HCEC 1CT (cell line): Measurements from ENCODE around the gene FEM1A.
"Not testable (repeated sequence)": the region's sequence is repeated elsewhere in the genome, so short reads cannot be mapped to it uniquely, and the experiment has no call there.

ENCODE experiments used
- DNase-seq: peaks from one replicate; pipeline ENCODE4 v3.0.0-alpha.2; 2017

The FEM1A gene

GRCh38 chr19:4791183-4792018 lies at the start of gene FEM1A:
Gene FEM1A (plus strand): TSS chr19:4791734. CDS start chr19:4791855, 121 bp downstream.
- DNase-seq: peak; percentile 100

- DNase-seq: no peak
Measured at GRCh38 chr19:4742723-4743646, 48.5 kb upstream of the FEM1A start.

DNA sequence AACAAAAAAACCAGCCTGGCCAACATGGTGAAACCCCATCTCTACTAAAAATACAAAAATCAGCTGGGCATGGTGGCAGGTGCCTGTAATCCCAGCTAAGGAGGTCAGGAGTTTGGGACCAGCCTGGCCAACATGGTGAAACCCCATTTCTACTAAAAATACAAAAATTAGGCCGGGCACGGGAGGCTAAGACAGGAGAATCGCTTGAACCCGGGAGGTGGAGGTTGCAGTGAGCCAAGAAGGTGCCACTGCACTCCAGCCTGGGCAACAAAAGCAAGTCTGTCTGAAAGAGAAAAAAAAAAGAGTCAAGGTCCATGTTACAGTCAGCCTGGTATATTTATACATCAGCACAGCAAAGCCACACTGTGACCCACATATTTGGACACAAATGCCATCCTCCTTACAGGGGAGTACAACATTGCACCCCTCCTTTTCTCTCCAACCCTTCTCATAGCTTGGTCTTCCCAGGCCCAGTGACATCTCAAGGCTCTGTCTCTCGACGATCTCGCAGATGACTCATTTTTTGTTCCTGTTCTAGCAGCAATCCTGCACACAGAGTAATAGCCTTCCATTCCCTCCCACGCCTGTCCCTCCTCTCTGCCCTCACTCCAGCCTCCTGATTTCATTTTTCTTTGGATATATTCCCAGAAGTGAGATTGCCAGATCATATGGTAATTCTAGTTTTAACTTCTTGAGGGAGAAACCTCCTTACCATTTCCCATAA lies 46.9 kb upstream of the FEM1A start:
- DNase-seq: peak; percentile 92

DNA sequence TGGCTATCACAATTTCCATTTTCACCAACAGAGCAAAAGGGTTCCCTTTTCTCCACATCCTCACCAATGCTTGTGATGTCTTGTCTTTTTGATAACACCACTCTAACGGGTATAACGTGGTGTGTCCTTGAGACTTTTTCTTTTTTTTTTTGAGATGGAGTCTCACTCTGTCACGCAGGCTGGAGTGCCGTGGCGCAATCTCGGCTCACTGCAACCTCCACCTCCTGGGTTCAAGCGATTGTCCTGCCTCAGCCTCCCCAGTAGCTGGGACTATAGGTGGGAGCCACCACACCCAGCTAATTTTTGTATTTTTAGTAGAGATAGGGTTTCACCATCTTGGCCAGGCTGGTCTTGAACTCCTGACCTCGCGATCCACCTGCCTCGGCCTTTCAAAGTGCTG lies 46.4 kb upstream of the FEM1A start:
- not testable (repeated sequence) for DNase-seq

- DNase-seq: no peak
Measured at GRCh38 chr19:4745986-4746385, 45.5 kb upstream of the FEM1A start.

- no peak for DNase-seq
Measured at GRCh38 chr19:4748185-4748584, 43.3 kb upstream of the FEM1A start.

- no peak for DNase-seq
Measured at GRCh38 chr19:4748589-4748988, 42.9 kb upstream of the FEM1A start.

GRCh38 chr19:4749870-4750590 lies 41.5 kb upstream of the FEM1A start:
- DNase-seq: no peak

DNA sequence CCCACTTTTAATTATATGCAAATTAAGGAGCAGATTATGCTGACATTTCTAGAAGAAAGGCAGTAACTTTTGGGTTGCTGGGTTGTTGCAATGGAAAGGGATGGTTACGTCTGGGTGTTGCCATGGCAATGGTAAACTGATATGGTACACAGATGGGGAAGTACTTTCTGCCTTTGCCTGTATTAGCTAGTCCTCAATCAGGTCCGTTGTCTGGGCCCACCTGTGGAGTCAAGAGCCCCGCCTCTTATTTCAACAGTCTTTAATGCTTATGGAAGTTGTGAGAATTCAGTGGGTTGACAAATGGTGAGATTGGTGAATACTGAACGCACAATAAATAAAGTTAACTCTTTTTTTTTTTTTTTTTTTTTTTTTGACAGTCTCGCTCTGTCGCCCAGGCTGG lies 37.3 kb upstream of the FEM1A start:
- no peak for DNase-seq

- DNase-seq: no peak
Measured at GRCh38 chr19:4755459-4755858, 36.1 kb upstream of the FEM1A start.

- no peak for DNase-seq
Measured at GRCh38 chr19:4758082-4758481, 33.5 kb upstream of the FEM1A start.

GRCh38 chr19:4758659-4759058 lies 32.9 kb upstream of the FEM1A start:
- DNase-seq: no peak

DNA sequence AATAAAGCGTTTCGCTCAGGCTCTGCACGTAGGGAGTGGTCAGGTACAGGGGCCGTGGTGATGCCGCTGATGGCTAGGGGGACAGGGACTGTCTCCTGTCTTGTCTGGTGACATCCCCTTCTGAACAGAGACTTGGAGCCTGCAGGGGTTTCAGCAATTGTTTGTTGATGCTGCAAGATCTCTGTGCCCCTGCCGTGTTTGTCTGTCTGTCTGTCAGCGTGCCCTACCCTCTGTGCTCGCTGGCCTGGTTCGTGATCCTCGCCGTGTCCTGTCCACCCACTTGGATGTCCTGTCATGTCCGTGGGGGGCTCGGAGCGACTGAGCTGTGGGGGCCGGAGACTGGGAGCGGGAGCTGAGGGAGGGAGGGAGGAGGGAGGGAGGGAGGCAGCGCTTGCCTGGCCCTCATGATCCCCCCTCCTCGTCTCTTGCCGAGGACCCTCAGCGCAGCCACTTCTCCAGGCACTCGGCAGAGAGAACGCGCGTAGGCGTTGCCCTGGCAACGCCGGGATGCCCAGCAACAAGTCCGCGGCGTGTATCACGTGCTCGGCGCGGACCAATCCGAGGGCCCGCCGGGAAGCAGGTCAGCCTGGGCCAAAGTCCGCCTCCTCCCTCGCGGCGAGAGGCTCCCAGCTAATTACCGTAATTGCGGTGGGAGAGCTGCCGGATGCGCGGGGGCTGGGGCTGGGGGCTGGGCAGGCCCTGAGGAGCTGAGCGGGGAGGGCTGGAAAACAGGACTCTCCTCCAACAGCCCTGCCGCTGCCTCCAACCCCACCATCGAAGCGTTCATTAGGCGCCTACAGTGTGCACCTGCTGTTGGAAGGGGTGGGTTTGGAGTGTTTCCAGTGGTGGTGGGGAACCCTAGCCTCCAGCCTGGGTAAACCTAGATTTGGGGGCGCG lies 31.9 kb upstream of the FEM1A start:
- DNase-seq: peak; percentile 77

- no peak for DNase-seq
Measured at GRCh38 chr19:4760285-4760650, 31.3 kb upstream of the FEM1A start.

DNA sequence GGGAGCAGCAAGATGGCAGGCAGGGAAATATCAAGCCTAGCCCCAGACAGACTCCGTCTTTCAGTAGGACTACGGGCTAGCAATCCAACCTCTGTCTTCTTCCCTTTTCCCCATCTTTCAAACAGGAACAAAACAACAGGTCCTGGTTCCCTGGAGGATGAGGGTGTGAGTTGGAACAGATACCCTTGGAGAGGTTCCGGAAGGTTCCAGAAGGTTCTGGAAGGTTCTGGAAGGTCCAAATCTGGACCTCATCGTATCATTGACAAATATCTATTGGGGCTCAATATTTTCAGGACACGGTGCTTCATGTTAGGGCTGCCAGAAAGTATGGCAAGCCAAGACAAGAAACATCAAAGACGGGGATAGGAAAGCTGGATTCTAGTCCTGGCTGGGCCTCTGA lies 28.5 kb upstream of the FEM1A start:
- no peak for DNase-seq

GRCh38 chr19:4764393-4764660 lies 27.2 kb upstream of the FEM1A start:
- no peak for DNase-seq

GRCh38 chr19:4768934-4769777 lies 22.4 kb upstream of the FEM1A start:
- peak; percentile 27 for DNase-seq

DNA sequence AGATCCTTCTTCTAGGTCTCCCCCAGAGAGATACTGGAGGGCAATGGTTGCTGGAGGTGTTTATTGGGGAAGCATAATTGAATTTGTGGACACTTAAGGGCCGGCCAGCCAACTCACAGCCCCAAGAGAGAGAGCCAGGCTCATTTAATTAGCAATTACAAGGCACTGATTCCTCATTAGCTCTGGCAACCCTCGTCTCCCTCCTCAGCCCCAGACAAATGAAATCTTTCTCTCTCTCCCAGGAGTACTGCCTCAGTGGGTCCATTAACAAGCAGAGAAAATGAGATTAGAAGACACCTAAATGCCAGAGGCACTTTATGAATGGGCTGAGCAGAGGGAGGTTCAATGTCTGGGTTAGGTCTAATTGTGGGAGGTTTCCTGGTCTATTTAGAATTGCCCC lies 19.0 kb upstream of the FEM1A start:
- no peak for DNase-seq

- no peak for DNase-seq
Measured at GRCh38 chr19:4773047-4773640, 18.4 kb upstream of the FEM1A start.

DNA sequence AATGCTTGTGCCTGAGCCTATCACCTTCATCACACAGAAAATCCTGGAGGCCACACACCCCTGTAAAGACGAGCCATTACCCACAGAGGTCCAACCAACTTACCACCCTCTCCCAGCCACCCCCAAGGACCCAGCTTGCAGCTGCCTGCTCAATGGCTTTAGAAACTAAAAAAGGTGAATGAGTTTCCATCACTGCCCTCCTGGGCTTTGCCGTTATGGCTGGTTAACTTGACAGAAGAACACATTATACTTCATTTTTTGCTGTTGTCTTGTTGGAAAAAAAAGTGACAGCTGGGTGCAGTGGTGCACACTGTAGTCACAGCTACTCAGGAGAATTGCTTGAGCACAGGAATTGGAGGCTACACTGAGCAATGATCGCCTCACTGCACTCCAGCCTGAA lies 17.4 kb upstream of the FEM1A start:
- no peak for DNase-seq
